Endodermal cell (in vitro differentiated cells): ENCODE results near the gene FASTKD2. TPM values are rescaled to one million over a fixed set of nuclear protein-coding genes. Genes with fewer than 3 reads are reported as not detected.

ENCODE experiments used
- DNase-seq: peaks from one replicate; pipeline ENCODE4 v3.0.0-alpha.2; 2017
- H3K27ac ChIP-seq: 2 replicates; pipeline ENCODE4 v1.5.1; 2013; ENCODE audit warnings: mild to moderate bottlenecking, low read depth, low read length, moderate library complexity
- H3K27me3 ChIP-seq: 2 replicates; pipeline ENCODE4 v1.6.1; 2013; ENCODE audit warnings: mild to moderate bottlenecking, low read length, moderate library complexity; ENCODE audit not compliant: insufficient read depth, control insufficient read depth, poor library complexity, severe bottlenecking
- H3K36me3 ChIP-seq: 2 replicates; pipeline ENCODE4 v1.7.0; 2013; ENCODE audit warnings: mild to moderate bottlenecking, low read length, moderate library complexity; ENCODE audit not compliant: control insufficient read depth, insufficient read depth
- H3K4me1 ChIP-seq: one replicate; pipeline ENCODE4 v1.7.0; 2013; ENCODE audit warnings: low read length; ENCODE audit not compliant: control insufficient read depth, insufficient read depth
- H3K4me3 ChIP-seq: 2 replicates; pipeline ENCODE4 v1.5.1; 2013; ENCODE audit warnings: mild to moderate bottlenecking, low read length, moderate library complexity
- H3K9ac ChIP-seq: 2 replicates; pipeline ENCODE4 v1.6.1; 2013; ENCODE audit warnings: mild to moderate bottlenecking, low read length, moderate library complexity; ENCODE audit not compliant: poor library complexity, severe bottlenecking; ENCODE audit errors: extremely low read depth
- H3K9me3 ChIP-seq: 2 replicates; pipeline ENCODE4 v1.6.1; 2013; ENCODE audit warnings: mild to moderate bottlenecking, low read length, moderate library complexity; ENCODE audit not compliant: control insufficient read depth
- H3K27ac Mint-ChIP-seq: 2 replicates; pipeline ENCODE4 v1.8.0; 2020; ENCODE audit warnings: mixed read lengths
- H3K27me3 Mint-ChIP-seq: 2 replicates; pipeline ENCODE4 v1.8.0; 2021; ENCODE audit warnings: mild to moderate bottlenecking, mixed read lengths; ENCODE audit not compliant: insufficient read depth
- H3K36me3 Mint-ChIP-seq: 2 replicates; pipeline ENCODE4 v1.8.0; 2020; ENCODE audit warnings: low read depth, mixed read lengths
- H3K4me1 Mint-ChIP-seq: 2 replicates; pipeline ENCODE4 v1.8.0; 2020; ENCODE audit warnings: mixed read lengths
- H3K4me3 Mint-ChIP-seq: 2 replicates; pipeline ENCODE4 v1.8.0; 2020; ENCODE audit warnings: mild to moderate bottlenecking, moderate library complexity, mixed read lengths
- H3K9me3 Mint-ChIP-seq: 2 replicates; pipeline ENCODE4 v1.8.0; 2020; ENCODE audit warnings: mild to moderate bottlenecking, mixed read lengths
- CTCF ChIP-seq: fragments of 200-600 bp; sonication (generic); conservative IDR thresholded peaks from 2 replicates; pipeline ENCODE4 v1.5.0; 2021; ENCODE audit warnings: antibody characterized with exemption, mild to moderate bottlenecking
- WGBS, 2 experiments: methylation state at CpG; one replicate each; pipeline versions ENCODE4 v1.1.5 to v1.1.7; 2013; ENCODE audit warnings: missing lambda C conversion rate in 2 of 2, mixed read lengths in 1 of 2; ENCODE audit not compliant: insufficient coverage in 1 of 2, insufficient read length in 1 of 2; 5-methylcytosine and 5-hydroxymethylcytosine counted together
- total RNA-seq, 2 donors: library from RNA; stranded (reverse); fragmentation: NEBNext Ultra II Directional in 1 of 2; extraction: Animal tissue kit (Norgen Biotek cat#: 25700) in 1 of 2; gene quantifications; 2 replicates in 1 of 2; 3 replicates in 1 of 2; pipeline ENCODE4 v1.2.1, GENCODE V29; 2021

Gene FASTKD2
- total RNA-seq, 2 donors from 2014 or later = 31.3 to 31.6 TPM

- Histone ChIP-seq H3K9ac (no peak overlapping the region), H3K9me3 (peaks cover 39% of the 10 kb centered on the region), H3K4me1 (no peaks in the 10 kb centered on the region), H3K36me3 (peaks cover 86% of the 10 kb centered on the region), H3K27ac (no peak overlapping the region), H3K27me3 (no peaks in the 10 kb centered on the region), H3K4me3 (no peak overlapping the region)
- H3K4me1 Mint-ChIP-seq = no peaks in the 10 kb centered on the region
- TF ChIP-seq CTCF = no peak
- no peak overlapping the region for H3K27ac Mint-ChIP-seq
- H3K36me3 Mint-ChIP-seq = peaks cover 88% of the 10 kb centered on the region
- H3K27me3 Mint-ChIP-seq = no peaks in the 10 kb centered on the region
- DNase-seq = no peak
- H3K4me3 Mint-ChIP-seq = no peak overlapping the region
- H3K9me3 Mint-ChIP-seq = peaks cover 22% of the 10 kb centered on the region
Observed at GRCh38 chr2:206776432-206776831, 11.0 kb downstream of the FASTKD2 start.

GRCh38 chr2:206780671-206781070 lies 15.3 kb downstream of the FASTKD2 start:
- Histone ChIP-seq H3K9ac (no peak overlapping the region), H3K27me3 (no peaks in the 10 kb centered on the region), H3K4me3 (no peak overlapping the region), H3K27ac (no peak overlapping the region), H3K4me1 (no peaks in the 10 kb centered on the region), H3K9me3 (peaks cover 24% of the 10 kb centered on the region), H3K36me3 (peaks cover 78% of the 10 kb centered on the region)
- H3K27ac Mint-ChIP-seq = no peak overlapping the region
- H3K4me3 Mint-ChIP-seq = no peak overlapping the region
- peaks cover 75% of the 10 kb centered on the region for H3K36me3 Mint-ChIP-seq
- WGBS, 2 experiments = 100% methylated on average over 1 of the region's 2 CpGs
- no peaks in the 10 kb centered on the region for H3K4me1 Mint-ChIP-seq
- no peaks in the 10 kb centered on the region for H3K27me3 Mint-ChIP-seq
- no peak for DNase-seq
- TF ChIP-seq CTCF = no peak
- peaks cover 18% of the 10 kb centered on the region for H3K9me3 Mint-ChIP-seq

- Mint-ChIP-seq H3K4me3 (no peak overlapping the region), H3K27ac (no peak overlapping the region), H3K36me3 (peaks cover 65% of the 10 kb centered on the region), H3K27me3 (no peaks in the 10 kb centered on the region), H3K4me1 (no peaks in the 10 kb centered on the region), H3K9me3 (peaks cover 5% of the 10 kb centered on the region)
- Histone ChIP-seq H3K9me3 (peaks cover 9% of the 10 kb centered on the region), H3K9ac (no peak overlapping the region), H3K4me3 (no peak overlapping the region), H3K36me3 (peaks cover 79% of the 10 kb centered on the region), H3K27me3 (no peaks in the 10 kb centered on the region), H3K4me1 (no peaks in the 10 kb centered on the region), H3K27ac (no peak overlapping the region)
- peak; percentile 89 for TF ChIP-seq CTCF
- peak; percentile 76 for DNase-seq
- 82% methylated on average over 2 of the region's 2 CpGs; no CpG with 5 or more reads in 1 of the 2 experiments for WGBS, 2 experiments
Observed at GRCh38 chr2:206783718-206784117, 18.3 kb downstream of the FASTKD2 start.
